ENCODE results near the gene TFEB. TPM values are rescaled to one million over a fixed set of nuclear protein-coding genes. Genes with fewer than 3 reads are reported as not detected.

TFEB gene
- total RNA-seq, 1 experiment from 2014 or later: 7.3 TPM

- ChIA-PET CTCF (no interaction called here), POLR2A (ENCODE audit: unreplicated experiment) (no interaction called here)
- H3K9me2 ChIP-seq (ENCODE audit: insufficient read depth): no peaks in the 10 kb centered on the region
- TF ChIP-seq CTCF (conservative IDR thresholded peaks at IDR 0.05) (no peak), EZH2 (IDR thresholded peaks at IDR 0.05; ENCODE audit: low read depth) (no peak)
- BruUV-seq (replicated peaks): no TSS peak
- peaks cover 7% of the 10 kb centered on the region; the same call in 1 of the 2 replicates for H3F3A ChIP-seq (ENCODE audit: insufficient read depth, low read depth)
- DNase-seq: no peak
- no peaks in the 10 kb centered on the region for H3K79me2 ChIP-seq (ENCODE audit: low read depth)
- H3K27me3 ChIP-seq (ENCODE audit: insufficient read depth, low read depth): no peaks in the 10 kb centered on the region
- H4K20me1 ChIP-seq (ENCODE audit: insufficient read depth): no peaks in the 10 kb centered on the region
- intact Hi-C loops (cut with micrococcal nuclease; ENCODE audit: unreplicated experiment): no loop called here
- peaks cover 17% of the 10 kb centered on the region for H3K4me1 ChIP-seq (replicated peaks; ENCODE audit: insufficient read depth)
- H3K36me3 ChIP-seq (ENCODE audit: low read depth): no peaks in the 10 kb centered on the region
- H3K9me3 ChIP-seq (ENCODE audit: insufficient read depth, low read depth): no peaks in the 10 kb centered on the region
- no peak overlapping the region for H3K4me3 ChIP-seq
- no peak overlapping the region for H2AFZ ChIP-seq
- H3K4me2 ChIP-seq: no peak overlapping the region
- H3K27ac ChIP-seq: no peak overlapping the region
Observed at GRCh38 chr6:41721414-41721813, 14.0 kb downstream of the TFEB start.

- Histone ChIP-seq H3K79me2 (ENCODE audit: low read depth) (no peaks in the 10 kb centered on the region), H3K9me2 (ENCODE audit: insufficient read depth) (no peaks in the 10 kb centered on the region), H3K36me3 (ENCODE audit: low read depth) (no peaks in the 10 kb centered on the region), H3F3A (ENCODE audit: insufficient read depth, low read depth) (peaks cover 7% of the 10 kb centered on the region; the same call in 1 of the 2 replicates), H3K4me1 (replicated peaks; ENCODE audit: insufficient read depth) (peaks cover 17% of the 10 kb centered on the region), H3K4me3 (no peak overlapping the region), H3K27me3 (ENCODE audit: insufficient read depth, low read depth) (no peaks in the 10 kb centered on the region), H4K20me1 (ENCODE audit: insufficient read depth) (no peaks in the 10 kb centered on the region), H3K4me2 (no peak overlapping the region), H3K27ac (no peak overlapping the region), H3K9me3 (ENCODE audit: insufficient read depth, low read depth) (no peaks in the 10 kb centered on the region), H2AFZ (no peak overlapping the region)
- intact Hi-C loops (cut with micrococcal nuclease; ENCODE audit: unreplicated experiment): no loop called here
- BruUV-seq (replicated peaks): no TSS peak
- TF ChIP-seq CTCF (conservative IDR thresholded peaks at IDR 0.05) (no peak), EZH2 (IDR thresholded peaks at IDR 0.05; ENCODE audit: low read depth) (no peak)
- ChIA-PET CTCF (no interaction called here), POLR2A (ENCODE audit: unreplicated experiment) (no interaction called here)
- DNase-seq: no peak
Observed at GRCh38 chr6:41720783-41721182, 14.6 kb downstream of the TFEB start.

GRCh38 chr6:41720262-41720620 is 15.2 kb downstream of the TFEB start:
- Histone ChIP-seq H3K9me2 (ENCODE audit: insufficient read depth) (no peaks in the 10 kb centered on the region), H3K4me2 (no peak overlapping the region), H2AFZ (no peak overlapping the region), H3K27ac (no peak overlapping the region), H3K27me3 (ENCODE audit: insufficient read depth, low read depth) (no peaks in the 10 kb centered on the region), H4K20me1 (ENCODE audit: insufficient read depth) (no peaks in the 10 kb centered on the region), H3K79me2 (ENCODE audit: low read depth) (no peaks in the 10 kb centered on the region), H3K4me3 (no peak overlapping the region), H3F3A (ENCODE audit: insufficient read depth, low read depth) (peaks cover 7% of the 10 kb centered on the region; the same call in 1 of the 2 replicates), H3K4me1 (replicated peaks; ENCODE audit: insufficient read depth) (peaks cover 17% of the 10 kb centered on the region), H3K9me3 (ENCODE audit: insufficient read depth, low read depth) (no peaks in the 10 kb centered on the region), H3K36me3 (ENCODE audit: low read depth) (no peaks in the 10 kb centered on the region)
- no peak for TF ChIP-seq CTCF (conservative IDR thresholded peaks at IDR 0.05)
- TF ChIP-seq EZH2 (IDR thresholded peaks at IDR 0.05; ENCODE audit: low read depth): no peak
- no TSS peak for BruUV-seq (replicated peaks)
- CTCF ChIA-PET: interaction anchor here (0.7 kb wide), 1 partner anchor 116 kb away, joined by 3 read pairs; no protein-coding TSS in a partner anchor
- DNase-seq: no peak
- POLR2A ChIA-PET (ENCODE audit: unreplicated experiment): no interaction called here
- intact Hi-C loops (cut with micrococcal nuclease; ENCODE audit: unreplicated experiment): no loop called here
